ENCODE data around the gene FBXW2.

Gene FBXW2

DNA sequence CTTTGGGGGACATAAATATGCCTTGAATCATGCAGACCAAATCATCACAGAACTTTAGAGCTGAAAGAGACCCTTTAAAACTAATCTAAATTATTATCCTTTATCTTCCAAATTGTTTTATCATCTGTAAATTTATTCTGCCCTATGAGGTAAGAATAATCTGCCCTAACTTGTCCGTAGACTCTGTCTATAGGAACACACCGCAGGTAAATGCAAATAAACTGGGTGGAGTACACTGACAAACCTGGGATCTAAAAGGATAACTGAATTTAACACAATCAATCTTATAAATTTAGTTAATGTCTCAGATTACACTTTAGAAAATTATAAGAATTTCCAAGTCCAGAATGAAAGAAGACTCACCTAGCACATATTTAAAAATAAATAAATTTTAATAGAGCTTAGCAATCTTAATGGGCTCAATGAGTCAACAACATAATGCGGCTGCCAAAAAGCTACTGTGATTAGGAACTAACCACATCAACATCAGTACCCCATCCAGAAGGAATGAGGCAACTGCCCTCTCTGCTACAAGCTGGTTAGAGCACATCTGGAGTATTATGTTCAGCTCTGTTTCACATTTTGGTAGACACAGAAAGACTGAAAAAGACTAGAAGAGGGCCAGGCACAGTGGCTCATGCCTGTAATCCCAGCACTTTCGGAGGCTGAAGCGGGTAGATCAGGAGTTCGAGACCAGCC, 84.5 kb downstream of the FBXW2 start:
- H3K9me3 ChIP-seq (ENCODE audit: severe bottlenecking): no peaks in the 10 kb centered on the region
- TF ChIP-seq, protein P1, sequence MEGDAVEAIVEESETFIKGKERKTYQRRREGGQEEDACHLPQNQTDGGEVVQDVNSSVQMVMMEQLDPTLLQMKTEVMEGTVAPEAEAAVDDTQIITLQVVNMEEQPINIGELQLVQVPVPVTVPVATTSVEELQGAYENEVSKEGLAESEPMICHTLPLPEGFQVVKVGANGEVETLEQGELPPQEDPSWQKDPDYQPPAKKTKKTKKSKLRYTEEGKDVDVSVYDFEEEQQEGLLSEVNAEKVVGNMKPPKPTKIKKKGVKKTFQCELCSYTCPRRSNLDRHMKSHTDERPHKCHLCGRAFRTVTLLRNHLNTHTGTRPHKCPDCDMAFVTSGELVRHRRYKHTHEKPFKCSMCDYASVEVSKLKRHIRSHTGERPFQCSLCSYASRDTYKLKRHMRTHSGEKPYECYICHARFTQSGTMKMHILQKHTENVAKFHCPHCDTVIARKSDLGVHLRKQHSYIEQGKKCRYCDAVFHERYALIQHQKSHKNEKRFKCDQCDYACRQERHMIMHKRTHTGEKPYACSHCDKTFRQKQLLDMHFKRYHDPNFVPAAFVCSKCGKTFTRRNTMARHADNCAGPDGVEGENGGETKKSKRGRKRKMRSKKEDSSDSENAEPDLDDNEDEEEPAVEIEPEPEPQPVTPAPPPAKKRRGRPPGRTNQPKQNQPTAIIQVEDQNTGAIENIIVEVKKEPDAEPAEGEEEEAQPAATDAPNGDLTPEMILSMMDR (IDR thresholded peaks at IDR 0.05; ENCODE audit: low read depth, low read length): no peak
- H3K27ac ChIP-seq: no peak overlapping the region
- H3K4me3 ChIP-seq (ENCODE audit: low read depth, low read length): no peak overlapping the region
- peaks cover 3% of the 10 kb centered on the region for H3K27me3 ChIP-seq (ENCODE audit: insufficient read depth, low read depth, severe bottlenecking)
- no peak for DNase-seq
- H3K36me3 ChIP-seq: no peaks in the 10 kb centered on the region

DNA sequence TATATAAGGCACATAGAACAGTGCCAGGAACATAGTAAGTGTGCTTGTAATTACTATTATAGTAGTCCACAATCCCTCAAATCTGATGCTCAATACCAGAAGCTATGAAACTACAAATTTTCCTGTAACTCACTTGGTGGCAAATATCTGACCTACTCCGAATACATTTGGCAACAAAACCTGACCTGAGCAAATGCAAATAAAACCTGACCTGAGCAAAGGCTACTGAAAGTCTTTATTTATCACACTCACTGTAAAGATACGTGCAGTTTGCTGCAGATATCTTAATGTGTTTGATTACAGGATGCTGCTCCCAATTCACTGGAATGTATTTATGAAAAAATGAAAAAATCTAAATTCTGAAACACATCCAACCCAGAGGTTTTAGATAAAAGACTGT, 86.0 kb downstream of the FBXW2 start:
- no peak for DNase-seq
- Histone ChIP-seq H3K9me3 (ENCODE audit: severe bottlenecking) (no peaks in the 10 kb centered on the region), H3K4me3 (ENCODE audit: low read depth, low read length) (no peak overlapping the region), H3K27me3 (ENCODE audit: insufficient read depth, low read depth, severe bottlenecking) (no peaks in the 10 kb centered on the region), H3K27ac (no peak overlapping the region), H3K36me3 (no peaks in the 10 kb centered on the region)
- TF ChIP-seq, protein P1 (IDR thresholded peaks at IDR 0.05; ENCODE audit: low read depth, low read length): no peak

Data from WERI-Rb-1 (cell line).